ENCODE measurements around the gene PYGM.

Gene PYGM

GRCh38 chr11:64799623-64800302 lies 40.0 kb upstream of the PYGM start:
- DNase-seq (ENCODE audit: low spot score): no peak
- Histone ChIP-seq H3K23ac (ENCODE audit: low read depth, low read length, poor library complexity) (no peak overlapping the region), H4K91ac (ENCODE audit: low read depth, low read length, poor library complexity) (no peak overlapping the region), H3K79me1 (ENCODE audit: low read depth, low read length) (peaks cover 4% of the 10 kb centered on the region), H2AK5ac (ENCODE audit: low read depth, low read length) (peak overlapping the region; percentile 19), H2BK15ac (ENCODE audit: low read length) (no peak overlapping the region), H3K9me3 (replicated peaks in 1 of 2; ENCODE audit: control insufficient read depth in 2 of 2, insufficient read depth in 1 of 2, low read depth in 1 of 2, low read length in 2 of 2) (no peaks in the 10 kb centered on the region), H3K14ac (ENCODE audit: low read length) (no peak overlapping the region), H3K18ac (ENCODE audit: low read length) (no peak overlapping the region), H3K4ac (ENCODE audit: low read length) (no peak overlapping the region), H2BK5ac (ENCODE audit: low read length) (no peak overlapping the region), H2BK12ac (ENCODE audit: low read length) (no peak overlapping the region), H3K9ac (ENCODE audit: low read depth, low read length, poor library complexity) (no peak overlapping the region), H3K4me2 (ENCODE audit: insufficient read depth, low read length, poor library complexity, severe bottlenecking) (no peak overlapping the region), H3K36me3 (replicated peaks in 1 of 2; ENCODE audit: control insufficient read depth in 2 of 2, insufficient read depth in 2 of 2, low read length in 2 of 2) (peaks cover 9 to 11% of the 10 kb centered on the region in 2 donors), H3K27me3 (ENCODE audit: control insufficient read depth in 3 of 3, insufficient read depth in 3 of 3, low read depth in 1 of 3, low read length in 3 of 3) (no peaks in the 10 kb centered on the region), H3K4me3 (ENCODE audit: low read length in 2 of 2) (no peak overlapping the region), H2AFZ (ENCODE audit: low read length) (no peak overlapping the region), H4K8ac (ENCODE audit: low read depth, low read length) (no peak overlapping the region), H3K4me1 (ENCODE audit: control insufficient read depth in 2 of 2, insufficient read depth in 1 of 2, low read depth in 1 of 2, low read length in 2 of 2) (peaks cover 7 to 10% of the 10 kb centered on the region in 2 donors), H3K27ac (replicated peaks; ENCODE audit: low read length) (no peak overlapping the region), H2BK120ac (ENCODE audit: low read depth, low read length) (no peak overlapping the region)
- WGBS, 2 donors (ENCODE audit: extremely low coverage in 2 of 2, insufficient read length in 2 of 2, insufficient replicate concordance in 1 of 2): no CpG with 5 or more reads among the region's 14 CpGs

GRCh38 chr11:64799256-64799622 lies 39.5 kb upstream of the PYGM start:
- H3K4me2 ChIP-seq (ENCODE audit: insufficient read depth, low read length, poor library complexity, severe bottlenecking): no peak overlapping the region

GRCh38 chr11:64796757-64797541 lies 37.2 kb upstream of the PYGM start:
- H2BK5ac ChIP-seq (ENCODE audit: low read length): no peak overlapping the region
- WGBS, 2 donors (ENCODE audit: extremely low coverage in 2 of 2, insufficient read length in 2 of 2, insufficient replicate concordance in 1 of 2): no CpG with 5 or more reads among the region's 19 CpGs
- no peak overlapping the region for H3K14ac ChIP-seq (ENCODE audit: low read length)
- H2AK5ac ChIP-seq (ENCODE audit: low read depth, low read length): no peak overlapping the region
- H4K91ac ChIP-seq (ENCODE audit: low read depth, low read length, poor library complexity): no peak overlapping the region
- no peak overlapping the region for H2BK15ac ChIP-seq (ENCODE audit: low read length)
- peak overlapping the region; percentile 70 for H3K9ac ChIP-seq (ENCODE audit: low read depth, low read length, poor library complexity)
- DNase-seq (ENCODE audit: low spot score): no peak
- H3K9me3 ChIP-seq (replicated peaks in 1 of 2; ENCODE audit: control insufficient read depth in 2 of 2, insufficient read depth in 1 of 2, low read depth in 1 of 2, low read length in 2 of 2): no peaks in the 10 kb centered on the region
- peak overlapping the region; percentile 23 for H3K4ac ChIP-seq (ENCODE audit: low read length)
- H2AFZ ChIP-seq (ENCODE audit: low read length): no peak overlapping the region
- no peaks in the 10 kb centered on the region for H3K4me1 ChIP-seq (ENCODE audit: control insufficient read depth in 2 of 2, insufficient read depth in 1 of 2, low read depth in 1 of 2, low read length in 2 of 2)
- no peak overlapping the region for H2BK12ac ChIP-seq (ENCODE audit: low read length)
- H3K4me3 ChIP-seq (ENCODE audit: low read length in 2 of 2): no peak overlapping the region
- no peak overlapping the region for H3K18ac ChIP-seq (ENCODE audit: low read length)
- H3K23ac ChIP-seq (ENCODE audit: low read depth, low read length, poor library complexity): peak overlapping the region; percentile 65
- H2BK120ac ChIP-seq (ENCODE audit: low read depth, low read length): no peak overlapping the region
- H3K4me2 ChIP-seq (ENCODE audit: insufficient read depth, low read length, poor library complexity, severe bottlenecking): no peak overlapping the region
- H4K8ac ChIP-seq (ENCODE audit: low read depth, low read length): peak overlapping the region; percentile 17
- no peaks in the 10 kb centered on the region for H3K79me1 ChIP-seq (ENCODE audit: low read depth, low read length)
- no peak overlapping the region for H3K27ac ChIP-seq (replicated peaks; ENCODE audit: low read length)
- no peaks in the 10 kb centered on the region for H3K27me3 ChIP-seq (ENCODE audit: control insufficient read depth in 3 of 3, insufficient read depth in 3 of 3, low read depth in 1 of 3, low read length in 3 of 3)
- peaks cover 0 to 8% of the 10 kb centered on the region in 2 donors for H3K36me3 ChIP-seq (replicated peaks in 1 of 2; ENCODE audit: control insufficient read depth in 2 of 2, insufficient read depth in 2 of 2, low read length in 2 of 2)

More at GRCh38 chr11:64799256-64799622, 39.5 kb upstream of the PYGM start:
- no peak for DNase-seq (ENCODE audit: low spot score)
- no peak overlapping the region for H3K4me3 ChIP-seq (ENCODE audit: low read length in 2 of 2)
- H3K4me1 ChIP-seq (ENCODE audit: control insufficient read depth in 2 of 2, insufficient read depth in 1 of 2, low read depth in 1 of 2, low read length in 2 of 2): peaks cover 7 to 10% of the 10 kb centered on the region in 2 donors
- no peaks in the 10 kb centered on the region for H3K9me3 ChIP-seq (replicated peaks in 1 of 2; ENCODE audit: control insufficient read depth in 2 of 2, insufficient read depth in 1 of 2, low read depth in 1 of 2, low read length in 2 of 2)
- no peak overlapping the region for H3K4ac ChIP-seq (ENCODE audit: low read length)
- H3K18ac ChIP-seq (ENCODE audit: low read length): no peak overlapping the region
- H3K36me3 ChIP-seq (replicated peaks in 1 of 2; ENCODE audit: control insufficient read depth in 2 of 2, insufficient read depth in 2 of 2, low read length in 2 of 2): peaks cover 5 to 9% of the 10 kb centered on the region in 2 donors
- H3K23ac ChIP-seq (ENCODE audit: low read depth, low read length, poor library complexity): no peak overlapping the region
- no peak overlapping the region for H2AK5ac ChIP-seq (ENCODE audit: low read depth, low read length)
- WGBS, 2 donors (ENCODE audit: extremely low coverage in 2 of 2, insufficient read length in 2 of 2, insufficient replicate concordance in 1 of 2): no CpG with 5 or more reads among the region's 7 CpGs
- H2BK15ac ChIP-seq (ENCODE audit: low read length): no peak overlapping the region
- no peak overlapping the region for H3K14ac ChIP-seq (ENCODE audit: low read length)
- peaks cover 4% of the 10 kb centered on the region for H3K79me1 ChIP-seq (ENCODE audit: low read depth, low read length)
- no peak overlapping the region for H2BK120ac ChIP-seq (ENCODE audit: low read depth, low read length)
- H4K8ac ChIP-seq (ENCODE audit: low read depth, low read length): no peak overlapping the region
- no peaks in the 10 kb centered on the region for H3K27me3 ChIP-seq (ENCODE audit: control insufficient read depth in 3 of 3, insufficient read depth in 3 of 3, low read depth in 1 of 3, low read length in 3 of 3)
- H3K27ac ChIP-seq (replicated peaks; ENCODE audit: low read length): no peak overlapping the region
- H4K91ac ChIP-seq (ENCODE audit: low read depth, low read length, poor library complexity): no peak overlapping the region
- H2BK5ac ChIP-seq (ENCODE audit: low read length): no peak overlapping the region
- H2BK12ac ChIP-seq (ENCODE audit: low read length): no peak overlapping the region
- H2AFZ ChIP-seq (ENCODE audit: low read length): no peak overlapping the region
- no peak overlapping the region for H3K9ac ChIP-seq (ENCODE audit: low read depth, low read length, poor library complexity)

- Histone ChIP-seq H3K36me3 (replicated peaks in 1 of 2; ENCODE audit: control insufficient read depth in 2 of 2, insufficient read depth in 2 of 2, low read length in 2 of 2) (peaks cover 0 to 8% of the 10 kb centered on the region in 2 donors), H3K4ac (ENCODE audit: low read length) (no peak overlapping the region)
- no CpG with 5 or more reads among the region's 19 CpGs for WGBS, 2 donors (ENCODE audit: extremely low coverage in 2 of 2, insufficient read length in 2 of 2, insufficient replicate concordance in 1 of 2)
Measured at GRCh38 chr11:64796047-64796756, 36.4 kb upstream of the PYGM start.

More at GRCh38 chr11:64796047-64796756, 36.4 kb upstream of the PYGM start:
- no peaks in the 10 kb centered on the region for H3K9me3 ChIP-seq (replicated peaks in 1 of 2; ENCODE audit: control insufficient read depth in 2 of 2, insufficient read depth in 1 of 2, low read depth in 1 of 2, low read length in 2 of 2)
- no peaks in the 10 kb centered on the region for H3K27me3 ChIP-seq (ENCODE audit: control insufficient read depth in 3 of 3, insufficient read depth in 3 of 3, low read depth in 1 of 3, low read length in 3 of 3)
- no peak overlapping the region for H2BK12ac ChIP-seq (ENCODE audit: low read length)
- H2BK120ac ChIP-seq (ENCODE audit: low read depth, low read length): no peak overlapping the region
- no peak overlapping the region for H4K8ac ChIP-seq (ENCODE audit: low read depth, low read length)
- peak overlapping the region; percentile 70 for H3K9ac ChIP-seq (ENCODE audit: low read depth, low read length, poor library complexity)
- no peak overlapping the region for H2AFZ ChIP-seq (ENCODE audit: low read length)
- no peak overlapping the region for H3K4me2 ChIP-seq (ENCODE audit: insufficient read depth, low read length, poor library complexity, severe bottlenecking)
- H2BK15ac ChIP-seq (ENCODE audit: low read length): no peak overlapping the region
- no peaks in the 10 kb centered on the region for H3K4me1 ChIP-seq (ENCODE audit: control insufficient read depth in 2 of 2, insufficient read depth in 1 of 2, low read depth in 1 of 2, low read length in 2 of 2)
- peak overlapping the region; percentile 76 for H3K18ac ChIP-seq (ENCODE audit: low read length)
- H2BK5ac ChIP-seq (ENCODE audit: low read length): no peak overlapping the region
- H2AK5ac ChIP-seq (ENCODE audit: low read depth, low read length): no peak overlapping the region
- no peak for DNase-seq (ENCODE audit: low spot score)
- H3K4me3 ChIP-seq (ENCODE audit: low read length in 2 of 2): no peak overlapping the region
- H3K27ac ChIP-seq (replicated peaks; ENCODE audit: low read length): no peak overlapping the region
- peak overlapping the region; percentile 65 for H3K23ac ChIP-seq (ENCODE audit: low read depth, low read length, poor library complexity)
- no peak overlapping the region for H4K91ac ChIP-seq (ENCODE audit: low read depth, low read length, poor library complexity)
- no peak overlapping the region for H3K14ac ChIP-seq (ENCODE audit: low read length)
- H3K79me1 ChIP-seq (ENCODE audit: low read depth, low read length): no peaks in the 10 kb centered on the region
